ENCODE measurements around the gene RBBP6. TPM values are rescaled to one million over a fixed set of nuclear protein-coding genes. Genes with fewer than 3 reads are reported as not detected.

RBBP6 gene
- total RNA-seq, 1 donor from 2014 or later: 42.1 TPM

DNA sequence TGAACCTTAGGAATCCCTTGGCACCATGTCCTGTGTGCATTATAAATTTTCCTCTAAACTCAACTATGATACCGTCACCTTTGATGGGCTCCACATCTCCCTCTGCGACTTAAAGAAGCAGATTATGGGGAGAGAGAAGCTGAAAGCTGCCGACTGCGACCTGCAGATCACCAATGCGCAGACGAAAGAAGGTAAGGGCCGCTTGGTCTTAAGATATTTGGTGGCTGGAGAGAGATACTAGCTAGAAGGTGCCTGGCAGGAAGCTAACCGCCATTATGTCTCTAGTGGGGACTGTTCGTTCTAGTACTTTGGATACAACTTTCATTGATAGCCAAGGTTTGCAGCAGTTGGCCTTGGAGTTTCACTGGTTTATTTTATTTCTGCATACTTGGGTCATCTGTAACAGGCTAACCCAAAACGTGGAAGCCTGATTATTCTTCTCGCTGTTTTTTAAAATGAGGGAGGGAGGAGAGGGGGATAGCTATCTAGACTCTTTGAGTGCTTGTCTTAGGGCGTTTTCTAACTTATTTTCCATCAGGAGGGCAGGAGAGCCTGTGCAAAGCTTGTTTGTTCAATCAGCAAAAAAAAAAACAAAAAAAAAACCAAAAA, 1.3 kb downstream of the RBBP6 start:
- intact Hi-C loops (cut with DNase I): no loop called here
- Histone ChIP-seq H3K4me3 (peak overlapping the region; percentile 85), H3K27me3 (ENCODE audit: low read depth) (no peaks in the 10 kb centered on the region), H3K27ac (peak overlapping the region; percentile 100), H3K36me3 (peaks cover 2% of the 10 kb centered on the region), H3K9me3 (no peaks in the 10 kb centered on the region), H3K4me1 (peaks cover 47% of the 10 kb centered on the region)
- TF ChIP-seq, protein P1, sequence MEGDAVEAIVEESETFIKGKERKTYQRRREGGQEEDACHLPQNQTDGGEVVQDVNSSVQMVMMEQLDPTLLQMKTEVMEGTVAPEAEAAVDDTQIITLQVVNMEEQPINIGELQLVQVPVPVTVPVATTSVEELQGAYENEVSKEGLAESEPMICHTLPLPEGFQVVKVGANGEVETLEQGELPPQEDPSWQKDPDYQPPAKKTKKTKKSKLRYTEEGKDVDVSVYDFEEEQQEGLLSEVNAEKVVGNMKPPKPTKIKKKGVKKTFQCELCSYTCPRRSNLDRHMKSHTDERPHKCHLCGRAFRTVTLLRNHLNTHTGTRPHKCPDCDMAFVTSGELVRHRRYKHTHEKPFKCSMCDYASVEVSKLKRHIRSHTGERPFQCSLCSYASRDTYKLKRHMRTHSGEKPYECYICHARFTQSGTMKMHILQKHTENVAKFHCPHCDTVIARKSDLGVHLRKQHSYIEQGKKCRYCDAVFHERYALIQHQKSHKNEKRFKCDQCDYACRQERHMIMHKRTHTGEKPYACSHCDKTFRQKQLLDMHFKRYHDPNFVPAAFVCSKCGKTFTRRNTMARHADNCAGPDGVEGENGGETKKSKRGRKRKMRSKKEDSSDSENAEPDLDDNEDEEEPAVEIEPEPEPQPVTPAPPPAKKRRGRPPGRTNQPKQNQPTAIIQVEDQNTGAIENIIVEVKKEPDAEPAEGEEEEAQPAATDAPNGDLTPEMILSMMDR (IDR thresholded peaks at IDR 0.05): no peak
- ATAC-seq (no peak), DNase-seq (no peak)

- intact Hi-C loops (cut with DNase I): no loop called here
- Histone ChIP-seq H3K27ac (peak overlapping the region; percentile 100), H3K9me3 (no peaks in the 10 kb centered on the region), H3K36me3 (peaks cover 8% of the 10 kb centered on the region), H3K27me3 (ENCODE audit: low read depth) (no peaks in the 10 kb centered on the region), H3K4me1 (peaks cover 49% of the 10 kb centered on the region), H3K4me3 (peak overlapping the region; percentile 85)
- DNase-seq (no peak), ATAC-seq (no peak)
- TF ChIP-seq, protein P1 (IDR thresholded peaks at IDR 0.05): no peak
Measured at GRCh38 chr16:24541233-24541933, 2.0 kb downstream of the RBBP6 start.

- H3K9me3 ChIP-seq: no peaks in the 10 kb centered on the region
- TF ChIP-seq, protein P1 (IDR thresholded peaks at IDR 0.05): no peak
- DNase-seq (no peak), ATAC-seq (no peak)
- peaks cover 34% of the 10 kb centered on the region for H3K36me3 ChIP-seq
- H3K4me1 ChIP-seq: peaks cover 43% of the 10 kb centered on the region
- intact Hi-C loops (cut with DNase I): no loop called here
- H3K4me3 ChIP-seq: peak overlapping the region; percentile 85
- no peak overlapping the region for H3K27ac ChIP-seq
- no peaks in the 10 kb centered on the region for H3K27me3 ChIP-seq (ENCODE audit: low read depth)
Measured at GRCh38 chr16:24543949-24544348, 4.6 kb downstream of the RBBP6 start.

DNA sequence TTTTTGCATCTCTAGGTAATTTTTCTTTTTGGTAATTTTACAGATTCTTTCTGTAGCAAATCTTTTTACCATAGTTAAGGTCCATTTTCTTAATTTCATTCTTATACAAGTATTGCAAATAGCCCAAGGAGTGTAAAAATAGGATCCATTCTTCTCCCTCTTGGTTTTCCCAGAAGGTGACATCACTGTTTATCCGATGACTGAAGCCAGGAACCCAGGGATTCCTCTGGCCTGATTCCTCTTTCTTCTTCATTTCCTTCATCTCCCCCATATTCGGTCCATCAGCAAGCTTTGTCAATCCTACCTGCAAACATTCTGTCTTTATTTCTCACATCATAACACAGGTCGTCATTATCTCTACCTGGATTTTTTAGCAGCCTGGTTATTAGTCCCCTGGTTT, 5.3 kb downstream of the RBBP6 start:
- TF ChIP-seq, protein P1 (IDR thresholded peaks at IDR 0.05): no peak
- Histone ChIP-seq H3K4me3 (no peak overlapping the region), H3K27me3 (ENCODE audit: low read depth) (no peaks in the 10 kb centered on the region)

GRCh38 chr16:24550295-24550694, 10.9 kb downstream of the RBBP6 start:
- no peak overlapping the region for H3K27ac ChIP-seq
- intact Hi-C loops (cut with DNase I): no loop called here
- peaks cover 66% of the 10 kb centered on the region for H3K36me3 ChIP-seq

More for the DNA sequence above, 5.3 kb downstream of the RBBP6 start:
- no peak for DNase-seq
- no peaks in the 10 kb centered on the region for H3K9me3 ChIP-seq
- ATAC-seq: no peak
- peaks cover 42% of the 10 kb centered on the region for H3K4me1 ChIP-seq
- intact Hi-C loops (cut with DNase I): no loop called here
- peaks cover 41% of the 10 kb centered on the region for H3K36me3 ChIP-seq
- H3K27ac ChIP-seq: no peak overlapping the region

More at GRCh38 chr16:24550295-24550694, 10.9 kb downstream of the RBBP6 start:
- Histone ChIP-seq H3K9me3 (no peaks in the 10 kb centered on the region), H3K27me3 (ENCODE audit: low read depth) (no peaks in the 10 kb centered on the region), H3K4me3 (no peak overlapping the region), H3K4me1 (peaks cover 19% of the 10 kb centered on the region)
- ATAC-seq (no peak), DNase-seq (no peak)
- TF ChIP-seq, protein P1 (IDR thresholded peaks at IDR 0.05): no peak
